Activated CD8-positive, alpha-beta memory T cell treated with anti-CD3 and anti-CD28 coated beads, Interleukin-2, amount 50 U/mL, for 4 hours (primary cell): ENCODE measurements around the gene CERK.

Source experiments
- DNase-seq: peaks from one replicate; pipeline ENCODE4 v3.0.0-alpha.2; 2020

CERK gene

DNA sequence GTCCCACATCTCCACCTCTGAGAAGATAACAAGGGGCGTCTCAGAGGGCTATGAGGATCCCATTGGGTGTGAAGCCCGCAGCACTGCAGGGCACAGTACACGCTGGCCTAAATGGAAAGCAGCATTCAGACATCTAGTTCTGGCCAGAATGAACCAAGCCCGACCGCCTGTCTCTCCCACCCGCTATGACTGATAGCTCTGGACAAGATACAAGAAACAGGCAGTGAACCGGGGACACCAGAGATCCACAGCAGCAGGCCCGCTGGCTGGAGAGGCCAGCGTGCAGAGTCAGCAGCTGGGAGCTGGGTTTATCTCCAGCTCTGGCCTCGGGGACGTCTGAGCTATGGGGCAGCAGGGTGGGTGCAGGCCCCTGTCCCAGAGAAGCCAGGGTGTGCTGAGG is 9.6 kb downstream of the CERK start:
- DNase-seq: no peak

DNA sequence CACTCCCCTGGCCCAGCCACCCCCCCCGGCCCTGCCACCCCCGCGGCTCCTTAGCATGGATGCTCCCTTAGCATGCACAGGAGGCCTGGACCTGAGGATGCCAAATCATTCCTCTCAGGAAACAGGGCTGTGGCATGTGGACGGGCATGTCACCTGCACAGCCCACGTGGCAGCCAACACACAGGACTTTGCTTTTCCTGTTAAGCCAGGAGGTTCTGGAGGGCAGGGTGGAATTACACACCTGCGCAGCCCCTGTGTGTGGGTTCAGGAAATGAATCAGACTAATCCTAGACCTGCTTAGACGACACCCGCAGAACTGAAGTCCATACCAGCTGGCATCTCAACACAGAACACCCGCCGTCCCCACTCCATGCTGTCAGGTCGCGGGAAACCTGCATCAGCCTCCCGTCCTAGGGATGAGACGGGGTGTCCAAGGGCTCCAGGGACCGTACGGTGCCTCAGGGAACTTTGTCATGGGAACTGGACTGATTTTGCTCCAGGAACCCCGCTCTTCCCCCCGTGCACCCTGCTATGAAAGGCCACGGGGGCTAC is 10.2 kb downstream of the CERK start:
- no peak for DNase-seq

DNA sequence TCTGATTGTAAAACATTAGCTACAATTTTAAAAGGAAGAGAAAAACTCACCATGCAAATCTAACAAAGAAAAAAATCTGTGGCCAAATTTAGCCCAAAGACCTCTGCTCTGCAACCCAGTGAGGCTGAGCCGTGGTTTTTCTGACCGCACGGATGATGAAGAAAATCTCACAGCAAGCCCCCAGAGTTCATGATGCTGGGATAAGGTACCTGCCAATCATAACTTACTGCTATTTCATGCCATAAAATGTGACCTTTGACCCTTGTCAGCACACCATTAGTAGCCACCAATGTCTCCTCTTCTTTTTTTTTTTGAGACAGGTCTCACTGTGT is 11.1 kb downstream of the CERK start:
- DNase-seq: no peak

DNA sequence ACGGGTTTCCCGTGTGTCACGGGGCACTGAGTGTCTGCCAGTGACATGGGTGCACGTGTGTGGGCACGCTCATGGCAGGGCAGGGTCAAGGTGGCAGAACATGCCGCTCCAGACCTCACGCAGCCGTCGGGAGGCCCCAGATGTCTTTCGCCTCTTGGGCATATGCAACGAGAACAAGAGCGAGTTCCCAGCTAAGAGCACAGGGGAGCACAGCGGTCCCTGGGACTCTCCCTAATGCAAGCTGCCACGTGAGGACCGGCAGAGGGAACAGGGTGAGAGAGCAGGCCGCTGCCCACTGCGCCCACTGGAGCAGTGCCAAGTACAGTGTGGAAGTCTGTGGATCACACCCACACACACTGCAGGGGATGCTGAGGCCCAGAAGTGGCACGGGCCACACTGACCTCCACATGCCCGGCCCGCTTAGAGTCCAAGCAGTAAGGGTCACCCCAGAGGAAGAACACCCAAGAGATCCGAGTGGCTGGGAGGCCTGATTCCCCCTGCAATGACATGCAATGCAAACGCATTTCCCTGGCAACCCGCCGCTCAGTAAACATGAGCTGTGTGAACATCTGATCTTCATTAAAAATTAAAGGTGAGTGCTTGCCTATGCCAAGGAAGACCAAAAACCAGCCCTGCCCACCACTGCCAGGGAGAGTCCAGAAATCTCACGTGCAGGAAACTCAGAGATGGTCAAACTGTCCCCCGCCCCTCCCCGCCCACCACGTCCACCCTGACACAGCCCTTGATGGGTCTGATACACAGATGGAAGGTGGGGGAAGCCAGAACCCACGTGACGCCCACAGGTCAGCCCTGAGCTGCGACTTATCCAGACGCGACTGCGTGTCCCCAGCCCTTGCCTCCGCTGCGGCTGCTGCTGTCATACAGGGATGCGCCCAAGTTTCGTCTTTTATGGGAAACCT is 11.7 kb downstream of the CERK start:
- no peak for DNase-seq

DNA sequence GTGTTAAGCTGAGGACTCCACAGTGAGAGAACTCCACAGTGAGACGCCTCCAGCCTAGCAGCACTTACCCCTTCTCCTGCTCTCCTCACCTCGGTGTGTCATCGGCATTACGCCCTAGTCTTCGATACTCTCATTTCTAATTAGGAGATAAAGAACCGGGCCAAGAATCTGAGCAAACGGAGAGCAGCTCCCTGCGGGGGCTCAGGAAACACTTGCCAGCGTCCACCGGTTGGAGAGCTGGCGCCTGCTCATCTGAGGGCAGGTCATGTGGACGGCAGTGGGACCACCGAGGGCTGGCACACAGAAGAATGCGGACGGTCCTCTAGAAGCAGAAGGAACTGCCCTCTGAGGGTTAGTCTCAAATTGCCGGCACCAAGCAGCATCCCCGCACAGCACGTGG is 13.0 kb downstream of the CERK start:
- DNase-seq: no peak

DNA sequence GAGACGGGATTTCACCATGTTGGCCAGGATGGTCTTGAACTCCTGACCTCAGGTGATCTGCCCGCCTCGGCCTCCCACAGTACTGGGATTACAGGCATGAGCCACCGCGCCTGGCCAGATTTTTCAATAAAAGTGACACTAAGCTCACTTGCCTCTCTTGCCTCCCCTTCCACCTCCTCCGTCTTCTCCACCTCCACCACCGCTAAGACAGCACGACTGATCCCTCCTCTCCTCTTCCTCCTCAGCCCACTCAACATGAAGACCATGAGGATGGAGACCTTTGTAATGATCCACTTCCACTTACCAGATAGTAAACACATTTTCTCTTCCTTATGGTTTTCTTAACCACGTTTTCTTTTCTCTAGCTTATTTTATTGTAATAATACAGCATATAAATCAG is 14.2 kb downstream of the CERK start:
- DNase-seq: no peak

DNA sequence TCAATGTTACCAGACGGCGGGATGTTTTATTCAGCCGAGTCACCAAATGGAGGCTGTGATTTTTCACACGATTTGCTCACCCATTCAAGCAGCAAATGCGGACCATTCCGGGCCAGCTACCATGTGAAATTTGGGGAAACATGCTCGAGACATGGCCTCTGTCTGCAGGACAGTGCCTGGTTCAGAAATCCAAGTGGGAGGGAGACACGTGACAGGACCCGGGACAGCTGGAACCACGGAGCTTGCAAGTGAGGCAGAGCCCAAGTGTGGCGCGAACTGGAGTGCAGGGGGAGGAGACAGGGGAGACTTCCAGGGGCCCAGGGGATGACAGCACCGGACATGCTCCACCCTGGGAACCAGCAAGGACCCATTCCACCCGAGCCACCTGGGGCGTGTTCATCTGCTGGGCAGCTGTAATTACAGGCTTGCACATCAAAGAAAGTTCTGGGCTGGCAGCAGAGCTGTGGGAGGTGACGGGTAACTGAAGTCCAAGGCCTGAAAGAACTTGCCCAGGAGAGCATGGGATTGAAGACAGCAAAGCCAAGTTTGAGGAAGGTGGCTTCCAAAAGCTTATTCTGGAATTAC is 16.5 kb downstream of the CERK start:
- no peak for DNase-seq

DNA sequence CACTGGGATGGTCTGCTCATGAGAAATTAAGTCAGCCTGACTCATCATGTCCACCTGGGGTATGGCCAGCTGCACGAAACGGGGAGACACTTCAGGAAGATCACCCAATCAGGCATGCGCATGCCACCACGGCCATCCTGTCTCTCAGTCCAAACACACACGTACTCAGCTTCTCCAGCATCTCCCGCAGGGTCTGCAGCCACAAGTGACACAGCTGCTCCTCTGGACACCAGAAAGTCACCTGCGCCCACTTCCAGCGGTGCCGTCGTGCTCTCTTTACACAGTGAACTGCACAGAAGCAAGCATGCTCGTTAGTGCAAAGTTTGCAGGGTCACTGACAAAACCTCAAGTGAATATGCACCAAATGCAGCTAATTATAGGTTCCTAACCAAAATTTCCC is 18.1 kb downstream of the CERK start:
- no peak for DNase-seq

DNA sequence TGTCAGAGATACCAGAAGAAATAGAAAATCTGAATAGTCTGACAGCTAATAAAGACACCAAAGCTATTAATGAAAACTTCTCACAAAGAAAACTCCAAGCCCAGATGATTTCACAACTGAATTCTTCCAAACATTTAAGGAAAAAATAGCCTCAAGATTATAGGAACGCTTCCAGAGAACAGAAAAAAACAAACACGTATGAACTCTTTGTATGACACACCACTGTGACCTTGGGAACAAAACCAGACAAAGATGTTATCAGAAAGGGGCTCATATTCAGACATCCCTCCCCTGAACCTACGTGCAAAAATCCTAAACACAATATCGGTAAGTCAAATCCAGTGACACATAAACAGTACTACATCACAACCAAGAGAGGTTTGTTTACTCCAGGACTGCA is 23.5 kb downstream of the CERK start:
- DNase-seq: no peak

DNA sequence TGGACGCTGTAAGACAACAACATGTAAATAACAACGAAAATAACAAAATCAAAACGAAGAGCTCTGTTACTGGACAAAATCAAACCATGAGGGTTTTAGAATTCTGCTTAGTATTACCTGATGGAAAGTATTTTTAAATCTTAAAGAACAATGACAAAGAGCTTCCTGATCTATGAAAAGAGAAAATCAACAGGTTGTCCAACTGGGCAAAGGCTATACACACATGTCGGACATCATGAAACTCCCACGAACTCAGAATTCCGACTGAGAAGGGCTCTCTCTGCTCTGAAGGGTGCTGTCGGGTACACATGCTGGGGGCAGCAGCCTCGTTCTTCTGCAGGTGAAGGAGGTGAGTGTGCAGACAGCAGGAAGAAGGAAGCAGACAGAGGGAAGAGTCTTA is 25.8 kb downstream of the CERK start:
- no peak for DNase-seq

DNA sequence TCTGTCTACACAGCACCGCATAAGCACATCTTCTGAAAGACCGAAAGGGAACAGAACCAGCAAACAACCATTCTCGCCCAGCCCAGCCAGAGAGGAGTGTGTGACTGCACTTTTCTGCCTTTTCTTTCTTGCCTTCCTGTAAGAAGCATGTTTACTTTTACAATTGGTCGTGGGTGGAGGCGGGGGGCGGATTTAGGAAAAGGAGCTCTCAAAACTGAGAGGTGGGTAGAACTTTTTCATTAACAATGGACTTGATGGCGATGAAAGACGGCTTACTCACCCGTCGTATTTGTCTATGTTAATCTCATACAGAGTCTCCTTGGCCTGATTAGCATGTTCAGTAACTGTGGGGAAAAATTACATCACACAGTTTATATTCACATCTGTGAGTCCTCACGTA is 27.2 kb downstream of the CERK start:
- no peak for DNase-seq

DNA sequence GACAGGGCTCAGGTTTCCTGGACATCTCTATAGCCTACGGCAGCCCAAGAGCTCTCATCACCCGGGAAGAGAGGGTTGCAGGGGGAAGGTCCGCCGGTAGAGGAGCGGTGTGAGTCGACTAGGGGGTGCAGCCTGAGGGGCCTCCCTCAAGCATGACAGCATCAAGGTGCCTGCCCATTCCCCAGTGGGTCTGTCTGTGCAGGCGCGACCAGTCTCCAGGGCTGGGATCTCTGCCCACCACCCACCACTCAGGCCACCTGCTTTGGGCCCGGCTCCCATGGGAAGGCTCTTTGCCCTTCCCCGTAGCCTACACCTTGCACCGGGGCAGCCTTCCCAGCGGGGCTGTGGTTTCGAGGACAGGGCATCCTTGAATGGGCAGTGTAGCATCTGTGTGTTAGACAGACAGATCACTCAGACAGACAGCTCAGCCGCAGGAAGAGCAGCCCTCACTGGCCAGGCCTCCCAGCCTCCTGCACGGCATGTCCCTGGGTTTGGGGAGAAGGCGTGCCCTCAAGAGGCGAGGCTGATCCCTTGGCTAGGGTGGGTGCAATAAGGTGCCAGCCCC is 29.2 kb downstream of the CERK start:
- DNase-seq: no peak

DNA sequence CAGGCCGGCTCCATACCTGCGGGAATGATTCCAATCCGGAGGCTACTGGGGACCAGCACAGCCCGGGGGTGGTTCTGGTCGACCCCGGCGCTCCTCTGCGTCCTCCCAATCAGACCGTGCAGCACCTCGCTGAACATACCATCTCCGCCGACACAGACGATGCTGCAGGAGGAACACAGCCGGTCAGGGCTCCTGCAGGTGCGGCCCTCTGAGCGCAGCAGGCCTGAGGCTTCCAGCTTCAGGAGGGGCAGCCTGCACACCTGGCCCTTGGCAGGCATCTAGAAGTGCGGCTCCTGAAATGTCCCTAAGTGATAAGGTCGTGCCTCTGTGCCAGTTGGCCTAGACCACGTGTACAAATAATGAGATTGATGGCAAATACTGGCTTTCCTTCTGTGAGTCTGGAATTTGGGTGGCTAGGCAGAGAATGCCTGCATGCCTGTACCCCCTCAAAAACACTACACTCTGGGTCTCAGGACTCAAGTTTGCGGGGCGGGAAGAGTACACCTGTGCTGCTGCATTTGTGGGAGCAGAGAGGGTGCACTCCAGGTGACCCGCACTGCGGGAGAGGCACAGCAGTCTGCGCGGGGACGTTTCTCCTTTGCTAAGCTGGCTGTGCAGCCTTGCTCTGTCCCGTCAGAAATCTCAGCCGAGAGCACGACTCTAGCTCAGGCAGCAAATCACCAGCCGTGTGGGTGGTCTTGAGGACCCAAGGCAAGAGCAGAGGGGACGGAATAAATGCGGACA is 30.1 kb downstream of the CERK start:
- no peak for DNase-seq

DNA sequence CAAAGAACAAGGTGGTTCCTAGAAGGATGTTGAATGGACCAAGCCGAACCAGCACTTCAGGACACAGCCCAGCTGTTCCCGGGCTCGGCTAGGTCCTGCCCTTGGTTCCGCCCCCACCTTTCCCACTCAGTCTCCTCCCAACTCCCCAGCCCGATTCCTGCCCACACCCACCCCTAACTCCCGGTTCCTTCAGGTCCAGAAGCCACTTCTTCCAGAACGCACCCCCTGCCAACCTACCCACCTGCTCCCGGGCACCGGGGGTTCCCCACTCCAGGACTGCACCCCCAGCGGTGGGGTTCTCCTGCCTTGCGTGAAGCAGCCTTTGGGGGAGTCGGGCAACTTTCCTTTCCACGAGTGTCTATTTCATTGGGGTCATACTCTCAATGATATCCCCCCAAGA is 30.7 kb downstream of the CERK start:
- DNase-seq: no peak

DNA sequence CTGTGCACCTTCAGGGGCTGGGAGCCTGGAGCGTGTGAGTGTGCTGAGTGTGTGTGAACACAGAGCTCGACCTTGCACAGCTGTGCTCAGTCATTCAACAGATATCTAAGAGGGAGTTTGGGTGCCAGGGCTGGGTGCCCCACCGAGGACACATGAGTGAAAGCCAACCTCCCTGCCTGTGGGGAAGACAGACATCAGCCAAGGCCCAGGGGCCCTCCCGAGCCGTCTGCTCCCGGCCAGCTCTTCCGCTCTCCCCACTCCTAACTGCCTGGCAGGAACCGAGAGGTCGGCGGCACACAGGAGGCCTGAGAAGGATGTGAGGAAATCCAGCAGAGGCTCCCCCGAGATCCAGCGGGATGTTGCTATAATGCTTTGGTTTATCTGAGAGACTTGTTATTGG is 32.0 kb downstream of the CERK start:
- DNase-seq: no peak

DNA sequence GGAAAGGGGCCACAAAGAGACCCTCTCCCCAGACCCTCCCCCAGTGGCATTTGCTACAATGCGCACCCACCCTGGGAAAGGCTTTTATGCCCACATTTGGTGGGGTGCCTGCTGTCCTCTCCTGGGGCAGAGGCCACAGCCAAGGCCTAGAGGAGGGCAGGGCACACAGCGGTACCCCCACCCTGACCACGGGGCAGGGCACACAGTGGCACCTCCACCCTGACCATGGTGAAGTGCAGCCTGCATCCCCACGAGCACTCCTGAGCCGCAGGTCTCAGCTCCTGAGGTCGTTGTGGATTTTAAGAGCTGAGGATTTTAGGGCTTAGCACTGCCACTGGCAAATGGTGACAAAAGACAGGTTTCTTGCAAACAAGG is 34.1 kb downstream of the CERK start:
- DNase-seq: no peak

DNA sequence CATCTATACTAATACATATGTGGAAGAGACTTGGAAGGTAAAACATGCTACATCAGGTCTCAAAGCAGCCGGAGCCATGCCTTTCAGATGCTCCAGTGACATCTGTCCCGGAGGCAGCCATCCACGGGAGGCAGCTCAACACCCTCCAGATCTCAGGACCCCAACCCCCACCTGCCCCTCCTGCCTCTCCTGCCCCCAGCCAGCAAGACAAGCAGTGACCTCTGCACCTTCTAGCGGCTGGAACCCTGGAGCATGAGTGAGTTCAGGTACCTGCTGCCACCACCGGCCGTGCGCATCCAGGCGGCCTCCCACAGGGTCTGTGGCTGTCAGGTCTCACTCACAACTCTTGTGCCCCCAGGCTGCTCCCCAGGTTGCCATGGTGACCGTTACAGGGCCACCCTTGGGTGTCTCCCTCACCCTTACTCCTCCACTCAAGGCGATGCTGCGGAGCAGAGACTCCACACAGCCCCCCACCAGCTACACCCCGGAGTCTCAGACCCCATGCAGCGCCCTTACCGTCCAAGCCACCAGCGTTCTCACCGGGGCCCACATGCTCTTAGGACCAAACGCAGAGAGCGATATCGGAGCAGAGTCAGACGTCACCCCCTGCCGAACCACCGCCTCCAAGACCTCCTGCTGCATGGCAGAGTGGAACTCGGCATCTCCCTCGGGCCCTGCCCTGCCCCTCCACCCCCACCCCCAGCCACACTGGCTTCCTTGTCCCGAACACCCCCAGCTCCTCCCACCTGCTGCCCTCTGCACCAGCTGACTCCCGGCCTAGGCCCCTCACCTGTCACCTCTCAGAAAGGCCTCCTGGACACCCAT is 34.7 kb downstream of the CERK start:
- no peak for DNase-seq

DNA sequence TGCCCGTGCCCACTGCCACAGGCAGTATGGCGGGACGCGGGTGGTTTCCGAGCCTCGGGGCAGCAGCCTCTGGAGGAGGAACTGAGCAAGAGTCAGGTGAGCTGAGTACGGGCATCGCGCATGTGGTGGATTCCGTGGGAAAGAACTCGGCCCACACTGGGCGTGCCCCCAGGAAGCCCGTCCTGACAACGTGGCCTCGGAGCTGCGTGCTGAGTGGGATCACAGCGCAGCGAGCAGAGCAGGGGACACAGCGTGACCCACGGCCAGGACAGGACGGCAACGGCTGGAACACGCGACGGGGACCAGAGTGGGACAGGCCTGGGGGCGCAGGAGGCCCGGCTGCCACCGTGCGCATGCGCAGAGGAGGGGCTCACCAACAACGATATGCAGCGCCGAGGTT is 36.8 kb downstream of the CERK start:
- no peak for DNase-seq

DNA sequence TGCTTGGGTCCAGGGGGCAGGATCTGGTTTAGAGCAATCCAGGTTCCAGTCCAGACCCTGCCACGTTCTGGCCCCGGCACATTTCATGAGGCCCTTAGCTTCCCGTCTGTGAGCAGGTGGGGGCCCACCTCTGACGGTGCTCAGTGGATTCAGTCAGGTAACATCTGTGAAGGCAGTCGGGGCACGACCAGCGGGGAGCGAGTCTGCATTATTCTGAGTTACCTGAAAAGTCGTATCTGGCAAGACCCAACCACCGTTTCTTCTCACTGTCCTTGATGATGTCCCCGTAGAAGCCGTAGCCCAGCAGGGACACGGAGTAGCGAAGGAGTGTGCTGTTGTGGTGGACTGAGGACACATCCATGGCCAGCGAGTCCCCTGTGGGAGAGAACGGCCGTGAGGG is 39.0 kb downstream of the CERK start:
- DNase-seq: no peak

DNA sequence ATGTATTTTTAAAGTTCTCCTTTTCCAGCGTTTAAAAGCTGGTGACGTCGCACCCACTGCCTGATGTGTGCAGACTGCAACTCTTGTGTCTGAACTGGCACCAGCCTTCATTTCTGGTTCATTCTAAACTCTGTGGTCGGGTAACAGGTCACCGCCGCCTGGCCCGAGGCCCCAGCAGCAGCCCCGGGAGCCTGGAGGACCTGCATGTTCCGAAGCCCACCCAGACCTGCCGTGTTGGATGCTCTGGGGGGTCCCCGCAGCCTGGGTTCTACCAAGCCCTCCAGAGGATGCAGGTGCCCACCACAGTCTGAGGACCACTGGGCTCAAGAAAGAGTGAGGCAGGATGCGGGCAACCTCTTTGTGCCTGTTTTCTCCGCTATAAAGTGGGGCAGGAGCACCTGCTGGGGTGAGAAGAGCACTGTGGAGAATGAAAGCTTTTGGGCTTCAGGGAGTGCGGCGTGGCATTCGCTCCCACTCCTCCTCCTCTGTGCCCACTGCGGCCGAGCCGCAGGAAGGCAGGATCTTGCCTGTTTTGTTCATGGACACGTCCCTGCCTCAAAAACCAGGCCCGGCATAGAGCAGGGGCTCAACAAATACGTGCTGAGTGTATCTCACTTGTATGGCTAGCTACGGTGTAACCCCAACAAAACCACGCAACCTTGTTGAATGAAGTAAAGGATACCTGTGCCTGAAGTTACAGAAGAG is 40.1 kb downstream of the CERK start:
- DNase-seq: no peak

DNA sequence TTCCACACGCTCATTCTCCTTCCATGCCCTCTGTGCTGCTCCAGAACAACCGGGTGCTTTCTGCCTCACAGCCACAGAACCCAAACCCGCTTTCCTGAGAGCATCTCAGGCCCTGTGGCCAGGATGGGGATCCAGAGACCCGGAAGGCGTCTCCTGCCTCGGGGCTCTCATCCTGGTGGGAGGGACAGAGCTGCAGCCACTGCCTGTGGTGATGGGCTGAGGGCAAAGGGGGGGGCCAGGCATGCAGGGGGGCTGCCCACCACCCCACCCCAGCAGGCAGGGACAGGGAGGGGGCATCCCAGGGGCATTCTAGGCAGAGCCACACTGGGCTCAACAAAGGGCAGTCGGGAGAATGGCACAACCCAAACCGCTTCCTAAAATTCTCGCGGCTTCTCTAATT is 41.4 kb downstream of the CERK start:
- no peak for DNase-seq

DNA sequence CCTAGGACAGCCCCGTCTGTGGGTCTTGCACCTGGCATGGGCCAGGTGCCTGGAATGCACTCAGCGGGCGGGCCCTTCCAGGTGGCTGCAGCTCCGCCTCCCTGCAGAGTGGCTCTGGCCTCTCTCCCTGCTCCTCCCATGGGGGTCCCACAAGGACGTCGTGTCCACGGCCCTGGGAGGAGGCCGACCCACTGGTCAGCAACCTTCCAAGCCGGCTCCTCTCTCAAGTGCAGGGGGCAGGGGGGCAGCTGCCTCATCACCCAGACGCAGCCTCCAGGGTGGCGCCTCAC is 41.9 kb downstream of the CERK start:
- no peak for DNase-seq
